OCI-LY3 (cell line): ENCODE results near the gene RARRES1.

Source experiments
- EZH2phosphoT487 ChIP-seq: fragments of 200-600 bp; shearing (Covaris generic); IDR thresholded peaks from 2 replicates; pipeline ENCODE4 v1.6.1; 2018; ENCODE audit warnings: antibody characterized with exemption, mixed run types, low read depth
- TF ChIP-seq, protein P1 (sequence below): fragments of 200-600, 300-600 bp; sonication (generic); IDR thresholded peaks from 2 replicates; pipeline ENCODE4 v1.5.1; 2014; ENCODE audit warnings: antibody characterized with exemption, low read length, low read depth

DNA sequence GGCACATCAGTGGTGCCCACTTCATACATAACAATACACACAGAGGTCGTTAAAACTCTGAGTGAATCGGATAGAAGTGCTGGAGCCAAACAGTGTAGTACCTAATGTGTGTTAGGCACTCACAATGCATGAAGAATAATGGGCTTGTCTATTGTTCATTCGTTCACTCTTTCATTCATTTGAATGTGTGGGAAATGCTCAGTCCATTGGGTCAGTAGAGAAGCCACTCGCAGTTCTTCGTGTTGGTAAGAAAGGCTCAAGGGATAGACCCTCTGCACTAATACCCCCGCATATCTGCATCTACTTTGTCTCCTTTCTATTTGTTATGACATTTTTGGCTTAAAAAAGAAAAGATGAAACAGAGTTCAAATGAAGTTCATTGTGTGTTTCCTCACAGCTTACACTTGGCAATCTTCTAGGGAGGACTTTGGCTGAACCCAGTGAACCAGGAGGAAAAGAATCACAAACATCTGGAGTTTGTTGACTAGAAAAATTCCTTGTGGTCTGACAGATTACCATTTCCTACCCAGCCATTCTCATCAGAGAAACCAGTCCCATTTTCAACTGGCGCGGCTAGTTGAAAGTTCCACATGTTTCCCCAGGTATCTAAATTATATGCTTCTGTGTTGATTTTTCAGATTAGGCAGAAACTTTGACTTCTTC lies 36.8 kb upstream of the RARRES1 start:
- no peak for TF ChIP-seq EZH2phosphoT487
- TF ChIP-seq, protein P1, sequence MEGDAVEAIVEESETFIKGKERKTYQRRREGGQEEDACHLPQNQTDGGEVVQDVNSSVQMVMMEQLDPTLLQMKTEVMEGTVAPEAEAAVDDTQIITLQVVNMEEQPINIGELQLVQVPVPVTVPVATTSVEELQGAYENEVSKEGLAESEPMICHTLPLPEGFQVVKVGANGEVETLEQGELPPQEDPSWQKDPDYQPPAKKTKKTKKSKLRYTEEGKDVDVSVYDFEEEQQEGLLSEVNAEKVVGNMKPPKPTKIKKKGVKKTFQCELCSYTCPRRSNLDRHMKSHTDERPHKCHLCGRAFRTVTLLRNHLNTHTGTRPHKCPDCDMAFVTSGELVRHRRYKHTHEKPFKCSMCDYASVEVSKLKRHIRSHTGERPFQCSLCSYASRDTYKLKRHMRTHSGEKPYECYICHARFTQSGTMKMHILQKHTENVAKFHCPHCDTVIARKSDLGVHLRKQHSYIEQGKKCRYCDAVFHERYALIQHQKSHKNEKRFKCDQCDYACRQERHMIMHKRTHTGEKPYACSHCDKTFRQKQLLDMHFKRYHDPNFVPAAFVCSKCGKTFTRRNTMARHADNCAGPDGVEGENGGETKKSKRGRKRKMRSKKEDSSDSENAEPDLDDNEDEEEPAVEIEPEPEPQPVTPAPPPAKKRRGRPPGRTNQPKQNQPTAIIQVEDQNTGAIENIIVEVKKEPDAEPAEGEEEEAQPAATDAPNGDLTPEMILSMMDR, result no peak
